DND-41 (cell line): ENCODE results near the gene NRXN2.

ENCODE experiments used
- ATAC-seq: fragments of 200-7000 bp; cut with Tn5 transposase; 3 replicates; pipeline ENCODE4 v1.9.1; 2021; ENCODE audit warnings: low read depth; ENCODE audit not compliant: insufficient read depth
- DNase-seq: peaks from one replicate; pipeline ENCODE4 v3.0.0-alpha.2; 2020
- H2AFZ ChIP-seq: 2 replicates; pipeline ENCODE4 v1.6.0; 2012; ENCODE audit warnings: low read depth, low read length
- H3K27ac ChIP-seq: 2 replicates; pipeline ENCODE4 v1.5.1; 2012; ENCODE audit warnings: low read length, inconsistent platforms
- H3K27me3 ChIP-seq: fragments of 200-600 bp; sonication (generic); 2 replicates; pipeline ENCODE4 v1.6.0; 2012; ENCODE audit warnings: low read length, mild to moderate bottlenecking, inconsistent platforms; ENCODE audit not compliant: insufficient read depth, poor library complexity
- H3K36me3 ChIP-seq: 2 replicates; pipeline ENCODE4 v1.5.1; 2012; ENCODE audit warnings: low read length, inconsistent platforms; ENCODE audit not compliant: insufficient read depth
- H3K4me1 ChIP-seq: 2 replicates; pipeline ENCODE4 v1.5.1; 2012; ENCODE audit warnings: mild to moderate bottlenecking, low read length; ENCODE audit not compliant: insufficient read depth
- H3K4me2 ChIP-seq: 2 replicates; pipeline ENCODE4 v1.6.0; 2012; ENCODE audit warnings: mild to moderate bottlenecking, moderate library complexity, low read length, inconsistent platforms; ENCODE audit not compliant: insufficient read depth
- H3K4me3 ChIP-seq, 2 experiments: fragments of 200-600 bp in 1 of 2; shearing (Covaris generic) in 1 of 2; 2 replicates each; pipeline ENCODE4 v1.5.1; 2012 to 2016; ENCODE audit warnings: inconsistent platforms in 2 of 2, low read length in 2 of 2, mild to moderate bottlenecking in 2 of 2, low read depth in 1 of 2, moderate library complexity in 1 of 2
- H3K79me2 ChIP-seq: 2 replicates; pipeline ENCODE4 v1.6.0; 2012; ENCODE audit warnings: low read length, inconsistent platforms; ENCODE audit not compliant: insufficient read depth
- H3K9ac ChIP-seq: 2 replicates; pipeline ENCODE4 v1.6.0; 2012; ENCODE audit warnings: low read depth, mild to moderate bottlenecking, inconsistent platforms, low read length, moderate library complexity
- H3K9me3 ChIP-seq: 2 replicates; pipeline ENCODE4 v1.5.1; 2012; ENCODE audit warnings: low read length, moderate library complexity, mild to moderate bottlenecking, inconsistent platforms; ENCODE audit not compliant: insufficient read depth, severe bottlenecking
- H4K20me1 ChIP-seq: 2 replicates; pipeline ENCODE4 v1.6.0; 2012; ENCODE audit warnings: low read length; ENCODE audit not compliant: insufficient read depth
- CTCF ChIP-seq: IDR thresholded peaks from 2 replicates; pipeline ENCODE4 v1.5.1; 2012; ENCODE audit warnings: borderline replicate concordance, low read length, moderate library complexity, mild to moderate bottlenecking; ENCODE audit not compliant: poor library complexity, severe bottlenecking; ENCODE audit errors: extremely low read depth
- EZH2 ChIP-seq: IDR thresholded peaks from 3 replicates; pipeline ENCODE4 v1.6.1; 2012; ENCODE audit warnings: borderline replicate concordance, low read depth, mild to moderate bottlenecking, moderate library complexity, low read length, inconsistent platforms; ENCODE audit not compliant: severe bottlenecking

Gene NRXN2

GRCh38 chr11:64652586-64653387, 70.2 kb downstream of the NRXN2 start:
- H3K9me3 ChIP-seq: no peaks in the 10 kb centered on the region
- peak; percentile 87 for ATAC-seq
- no peak overlapping the region for H3K4me3 ChIP-seq
- H3K4me2 ChIP-seq: no peak overlapping the region
- 0 out of 2 replicates have a peak, but pooled peaks cover 3% of the 10 kb centered on the region for H3K4me1 ChIP-seq
- H3K27ac ChIP-seq: no peak overlapping the region
- TF ChIP-seq CTCF (peak; percentile 96), EZH2 (no peak)
- no peak overlapping the region for H3K9ac ChIP-seq
- no peaks in the 10 kb centered on the region for H3K36me3 ChIP-seq
- H3K27me3 ChIP-seq: peaks cover 4% of the 10 kb centered on the region
- peak; percentile 83 for DNase-seq
- H2AFZ ChIP-seq: no peak overlapping the region
- no peaks in the 10 kb centered on the region for H3K79me2 ChIP-seq
- peaks cover 5% of the 10 kb centered on the region; the same call in 1 of the 2 replicates for H4K20me1 ChIP-seq

GRCh38 chr11:64650923-64651523, 72.0 kb downstream of the NRXN2 start:
- Histone ChIP-seq H3K27me3 (peaks cover 11% of the 10 kb centered on the region), H3K9me3 (no peaks in the 10 kb centered on the region), H2AFZ (no peak overlapping the region), H3K4me1 (no peaks in the 10 kb centered on the region), H3K4me3 (no peak overlapping the region), H3K9ac (no peak overlapping the region), H3K36me3 (no peaks in the 10 kb centered on the region), H3K4me2 (no peak overlapping the region), H3K79me2 (no peaks in the 10 kb centered on the region), H3K27ac (no peak overlapping the region), H4K20me1 (peaks cover 10% of the 10 kb centered on the region)
- ATAC-seq (no peak; the same call in 2 of the 3 replicates), DNase-seq (peak; percentile 23)
- TF ChIP-seq EZH2 (no peak), CTCF (peak; percentile 64)

- Histone ChIP-seq H2AFZ (no peak overlapping the region), H3K36me3 (no peaks in the 10 kb centered on the region), H3K27ac (no peak overlapping the region), H3K4me3 (no peak overlapping the region), H4K20me1 (peaks cover 10% of the 10 kb centered on the region), H3K4me2 (no peak overlapping the region), H3K4me1 (no peaks in the 10 kb centered on the region), H3K27me3 (peaks cover 20% of the 10 kb centered on the region), H3K9ac (no peak overlapping the region), H3K79me2 (no peaks in the 10 kb centered on the region), H3K9me3 (no peaks in the 10 kb centered on the region)
- no peak for TF ChIP-seq EZH2
- peak; percentile 69 for TF ChIP-seq CTCF
- 0 out of 3 replicates have a peak, but pooled peaks have one; percentile 30 for ATAC-seq
- peak; percentile 15 for DNase-seq
Measured at GRCh38 chr11:64649291-64649697, 73.7 kb downstream of the NRXN2 start.
